CD4-positive, alpha-beta T cell treated with Interleukin-17A for 1 hour (primary cell): Measurements from ENCODE around the gene RFX7.

Experiments
- DNase-seq: peaks from one replicate; pipeline ENCODE4 v3.0.0-alpha.2; 2020

RFX7 gene

DNA sequence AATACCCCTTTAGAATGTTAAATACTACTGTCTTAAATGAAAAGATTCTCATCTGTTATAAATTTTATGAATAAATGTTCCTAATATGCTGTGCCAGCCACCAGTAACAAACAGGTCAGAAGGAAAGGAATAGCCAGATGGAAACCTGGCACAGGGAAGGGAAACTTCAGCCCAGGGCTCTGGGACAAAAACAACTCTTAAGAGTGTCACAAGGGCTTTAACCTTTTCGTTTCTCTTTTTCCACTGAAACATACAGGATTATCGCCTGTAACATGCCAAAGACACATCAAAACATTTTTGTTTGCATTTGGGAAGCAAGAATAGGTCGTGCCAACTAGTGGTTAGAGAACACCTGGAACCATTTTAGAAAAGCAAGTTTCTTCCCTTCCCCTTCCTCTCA, 141.2 kb downstream of the RFX7 start:
- no peak for DNase-seq

DNA sequence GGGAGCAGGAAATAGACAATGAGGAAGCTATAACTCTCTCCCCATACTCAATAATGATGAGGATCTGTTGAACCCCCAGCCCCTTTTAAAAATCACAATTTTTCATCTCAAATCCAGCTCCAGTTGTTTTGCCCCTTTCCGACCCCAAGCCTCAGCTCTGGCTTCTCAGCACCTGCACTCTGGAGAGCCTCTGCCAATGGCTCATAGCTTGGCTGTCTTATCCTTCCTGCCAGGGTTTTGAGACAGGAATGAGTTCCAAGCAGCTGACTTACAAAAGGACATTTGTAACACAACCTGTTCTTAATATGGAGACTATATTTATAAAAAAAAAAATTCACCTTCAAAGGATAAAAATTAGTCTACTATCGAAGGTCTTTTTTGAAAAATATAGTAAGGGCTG, 144.4 kb downstream of the RFX7 start:
- no peak for DNase-seq

DNA sequence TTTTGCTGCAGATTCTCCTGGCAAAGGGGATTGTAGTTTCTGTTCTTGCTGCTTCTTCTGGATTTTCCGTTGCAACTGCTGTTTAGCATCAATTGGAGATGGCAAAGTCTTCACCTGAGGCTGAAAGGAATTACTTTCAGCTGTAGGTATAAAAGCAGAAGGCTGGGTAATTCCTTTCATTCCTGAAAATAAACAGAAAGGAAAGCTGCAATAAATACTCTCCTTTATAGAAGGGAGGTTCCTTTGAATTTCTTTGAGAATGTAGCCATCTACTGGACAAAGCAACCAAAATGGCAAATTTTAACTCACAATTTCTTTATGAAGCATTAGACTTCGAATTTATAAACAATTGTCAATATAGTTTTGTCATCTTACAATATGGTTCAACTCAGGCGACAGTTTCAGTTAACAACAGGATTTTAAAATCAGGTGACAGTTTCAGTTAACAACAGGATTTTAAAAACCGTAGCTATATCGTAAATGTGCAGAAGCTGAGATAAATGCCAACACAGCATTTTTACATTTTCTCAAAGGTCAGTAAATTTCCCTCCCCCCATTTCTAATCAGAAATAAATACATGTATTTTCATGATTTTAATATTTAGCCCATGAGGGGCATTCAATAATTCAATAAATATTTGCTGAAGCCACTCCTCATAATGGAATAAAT, 145.3 kb downstream of the RFX7 start:
- DNase-seq = no peak

DNA sequence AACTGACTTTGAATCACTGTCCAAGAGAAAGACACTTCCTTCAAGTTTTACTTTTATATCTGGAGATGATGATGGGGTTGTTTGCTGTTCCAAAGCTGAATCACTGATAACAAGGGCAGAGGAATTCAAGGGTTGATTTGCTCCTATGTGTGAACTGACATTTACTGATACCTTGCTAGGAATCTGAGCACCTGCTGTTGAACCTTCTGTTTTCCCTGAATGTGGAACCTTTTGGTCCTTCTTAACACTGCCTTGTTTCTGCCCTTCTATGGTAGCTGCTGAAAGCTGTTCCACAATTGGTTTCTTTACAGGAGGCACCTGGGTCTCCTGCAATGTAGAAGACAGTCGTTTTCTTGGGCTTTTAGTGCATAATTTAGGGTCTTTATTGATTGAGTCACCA, 148.3 kb downstream of the RFX7 start:
- DNase-seq = no peak

DNA sequence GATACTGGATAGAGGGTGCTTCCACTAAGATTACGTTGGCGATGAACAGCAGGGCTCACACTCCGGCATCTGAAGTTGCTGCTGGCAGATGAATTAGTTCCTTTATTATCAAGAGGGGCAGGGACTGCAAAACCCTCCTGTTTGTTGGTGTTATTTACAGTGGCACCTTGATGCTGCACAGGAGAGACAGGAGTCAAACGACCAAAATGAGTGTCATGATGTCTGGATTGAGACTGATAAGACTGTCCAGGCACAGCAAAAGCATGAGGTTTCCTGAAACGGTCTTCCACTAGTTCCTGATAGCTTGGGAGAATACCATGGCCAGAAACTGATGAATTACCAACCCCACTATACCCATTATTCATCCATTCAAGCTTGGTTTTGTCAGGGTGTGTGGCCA, 149.5 kb downstream of the RFX7 start:
- DNase-seq = no peak

DNA sequence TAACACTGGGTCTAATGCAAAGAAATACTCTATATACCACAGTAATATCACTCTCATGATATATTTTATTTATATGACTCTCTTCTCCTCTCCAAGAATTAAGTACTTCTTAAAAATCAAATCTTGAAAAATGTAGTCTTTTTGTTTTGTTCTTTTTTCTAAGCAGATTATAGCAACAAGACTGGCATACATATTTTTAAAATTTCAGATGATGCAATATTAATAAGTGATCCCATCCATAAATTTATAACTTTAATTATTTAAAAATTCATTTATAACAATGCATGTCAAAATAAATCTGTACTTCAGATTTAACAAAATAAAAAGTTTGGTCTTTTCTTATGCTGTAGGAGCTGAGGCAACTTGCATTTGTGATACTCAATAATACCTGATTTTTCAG, 155.3 kb downstream of the RFX7 start:
- DNase-seq = no peak

DNA sequence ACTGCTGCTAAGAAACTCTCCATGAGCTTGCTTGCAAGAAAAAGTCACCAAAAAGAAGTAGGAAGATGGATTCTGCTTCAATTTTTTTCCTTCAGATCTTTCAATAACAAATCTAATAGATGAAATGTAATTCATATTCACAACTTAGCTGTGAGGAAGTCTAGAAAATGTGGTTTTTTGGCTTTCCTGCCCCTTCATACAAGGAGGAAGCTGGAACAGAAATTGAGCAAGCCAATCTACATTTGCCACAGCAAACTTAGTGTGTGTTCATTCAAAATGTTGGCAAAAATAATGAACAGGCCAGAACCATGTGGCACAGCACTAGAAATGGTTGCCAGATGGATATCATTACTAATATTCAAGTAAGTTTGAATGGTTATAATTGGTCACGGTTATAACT, 157.1 kb downstream of the RFX7 start:
- no peak for DNase-seq

DNA sequence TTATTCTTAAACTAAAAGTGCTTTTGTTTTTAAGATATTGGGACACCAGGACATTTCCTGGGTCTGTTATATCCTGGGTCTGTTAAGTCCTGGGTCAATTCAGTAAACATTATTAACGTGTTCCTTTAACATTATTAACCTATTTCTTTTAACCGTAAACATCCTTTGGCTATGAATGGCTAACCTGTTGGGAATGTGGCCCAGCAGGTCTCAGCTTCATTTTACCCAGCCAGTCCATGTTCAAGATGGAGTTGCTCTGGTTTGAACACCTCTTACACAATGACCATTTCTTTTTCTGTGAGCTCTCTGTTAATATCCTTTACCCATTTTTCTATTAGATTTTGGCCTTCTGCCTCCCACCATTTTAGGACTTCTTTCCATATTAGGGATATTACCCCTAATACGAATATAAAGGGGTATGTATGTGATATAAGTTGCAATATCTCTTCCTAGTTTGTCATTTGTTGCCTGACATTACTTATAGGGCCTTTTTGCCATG, 161.4 kb downstream of the RFX7 start:
- DNase-seq = no peak

DNA sequence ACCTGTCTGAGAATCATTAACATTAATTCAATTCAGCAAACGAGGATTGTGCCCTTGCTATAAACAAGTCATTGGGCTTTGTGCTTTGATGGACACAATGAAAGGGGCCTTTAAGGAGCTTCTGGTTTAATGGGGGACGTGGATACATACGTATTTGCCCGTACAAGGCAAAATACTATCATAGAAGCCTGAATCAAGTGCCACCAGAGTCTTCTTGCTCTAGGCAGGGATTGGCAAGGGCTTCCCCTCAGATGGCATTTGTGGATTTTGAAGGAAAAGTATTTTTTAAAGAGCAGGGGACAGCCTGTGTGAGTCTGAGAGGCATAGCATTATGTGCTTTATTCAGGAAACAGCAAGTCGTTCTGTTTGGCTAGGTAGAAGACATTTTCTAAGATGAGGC, 166.6 kb downstream of the RFX7 start:
- DNase-seq = no peak

DNA sequence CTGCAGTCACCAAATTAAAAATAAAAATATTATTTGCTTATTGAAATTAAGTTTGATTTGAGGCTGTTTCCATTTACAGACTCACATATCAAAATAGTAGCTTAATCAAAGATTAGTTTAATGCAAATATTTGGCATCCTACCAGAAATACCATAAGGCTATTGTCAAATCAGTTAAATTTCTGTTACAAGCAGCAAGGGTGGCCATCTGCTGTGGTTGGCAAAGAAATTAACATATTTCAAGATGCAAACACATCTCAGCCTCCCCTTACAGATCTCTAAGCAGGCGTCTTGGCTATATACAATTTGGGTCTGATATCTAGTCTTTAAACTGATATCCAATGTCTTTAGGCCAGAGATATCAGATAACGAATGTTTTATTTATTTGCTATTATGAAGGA, 167.0 kb downstream of the RFX7 start:
- no peak for DNase-seq

DNA sequence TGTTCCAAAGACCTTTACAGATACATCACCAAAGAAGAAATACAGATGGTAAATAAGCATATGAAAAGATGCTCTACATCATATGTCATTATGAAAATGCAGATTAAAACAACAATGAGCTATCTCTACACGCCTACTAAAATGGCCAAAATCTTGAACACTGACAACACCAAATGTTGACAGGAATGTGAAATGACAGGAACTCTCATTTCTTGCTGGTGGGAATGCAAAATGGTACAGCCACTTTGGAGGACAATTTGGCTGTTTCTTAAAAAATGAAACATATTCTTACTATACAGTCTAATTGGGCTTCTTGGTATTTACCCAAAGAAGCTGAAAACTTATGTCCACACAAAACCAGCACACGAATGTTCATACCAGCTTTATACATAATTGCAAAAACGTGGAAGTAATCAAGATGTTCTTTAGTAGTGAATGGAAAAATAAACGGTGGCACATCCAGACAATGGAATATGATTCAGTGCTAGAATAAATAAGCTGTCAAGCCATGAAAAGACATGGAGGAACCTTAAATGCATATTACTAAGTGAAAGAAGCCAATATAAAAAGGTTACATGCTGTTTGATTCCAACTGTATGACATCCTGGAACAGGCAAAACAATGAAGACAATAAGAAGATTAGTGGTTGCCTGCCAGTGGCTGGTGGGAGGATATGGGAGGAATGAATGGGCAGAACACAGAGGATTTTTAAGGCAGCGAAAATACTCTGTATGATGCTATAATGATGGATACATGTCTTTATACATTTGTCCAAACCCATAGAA, 169.0 kb downstream of the RFX7 start:
- DNase-seq = no peak

DNA sequence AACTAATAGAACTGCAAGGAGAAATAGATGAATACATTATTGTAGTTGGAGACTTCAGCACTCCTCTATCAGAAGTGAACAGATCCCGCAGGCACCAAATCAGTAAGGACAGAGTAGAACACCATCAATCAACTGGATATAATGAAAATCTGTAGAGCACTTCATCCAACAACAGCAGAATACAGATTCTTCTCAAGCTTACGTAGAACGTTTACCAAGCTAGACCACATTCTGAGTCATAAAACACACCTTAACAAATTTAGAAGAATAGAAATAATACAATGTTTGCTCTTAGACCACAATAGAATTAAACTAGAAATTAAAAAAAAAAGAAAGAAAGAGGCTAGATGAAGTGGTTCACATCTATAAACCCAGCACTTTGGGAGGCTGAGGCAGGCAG, 179.5 kb downstream of the RFX7 start:
- no peak for DNase-seq

DNA sequence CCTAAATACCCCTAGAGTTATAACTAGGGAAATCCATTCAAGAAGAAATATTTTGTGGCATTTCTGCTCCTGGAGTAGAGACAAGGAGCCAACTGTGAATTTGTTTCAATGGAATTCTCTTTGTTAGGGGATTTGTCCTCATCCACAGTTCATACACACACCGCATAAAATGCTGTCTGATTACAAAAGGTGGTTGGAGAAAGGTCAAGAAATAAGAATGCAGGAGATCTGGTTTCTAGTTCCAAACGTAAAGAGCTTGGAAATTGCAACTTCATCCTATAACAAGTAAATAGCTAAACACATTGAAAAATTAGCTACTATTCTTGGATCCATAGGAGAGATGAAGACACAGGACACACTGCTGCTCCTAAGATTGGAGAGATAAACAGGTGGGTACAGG, 184.0 kb downstream of the RFX7 start:
- DNase-seq = no peak

DNA sequence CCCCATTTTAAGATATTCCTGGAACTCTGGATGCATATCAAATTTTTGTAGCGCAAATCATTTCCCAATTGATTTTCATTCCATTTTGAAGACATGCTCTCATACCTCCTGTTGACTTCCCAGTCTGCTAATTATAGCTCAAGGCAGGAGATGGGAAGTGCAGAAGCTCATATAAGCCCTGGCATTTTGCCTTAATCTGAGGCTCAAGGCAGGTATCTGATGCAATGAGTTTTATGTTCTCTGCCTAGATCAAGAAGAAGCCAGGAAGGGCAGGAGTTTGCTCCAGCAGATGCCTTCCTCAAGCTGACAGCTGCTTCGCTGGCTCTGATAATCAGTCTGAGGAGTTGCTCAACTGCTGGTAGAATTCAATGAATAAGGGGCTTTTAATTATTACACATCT, 184.7 kb downstream of the RFX7 start:
- DNase-seq = no peak

DNA sequence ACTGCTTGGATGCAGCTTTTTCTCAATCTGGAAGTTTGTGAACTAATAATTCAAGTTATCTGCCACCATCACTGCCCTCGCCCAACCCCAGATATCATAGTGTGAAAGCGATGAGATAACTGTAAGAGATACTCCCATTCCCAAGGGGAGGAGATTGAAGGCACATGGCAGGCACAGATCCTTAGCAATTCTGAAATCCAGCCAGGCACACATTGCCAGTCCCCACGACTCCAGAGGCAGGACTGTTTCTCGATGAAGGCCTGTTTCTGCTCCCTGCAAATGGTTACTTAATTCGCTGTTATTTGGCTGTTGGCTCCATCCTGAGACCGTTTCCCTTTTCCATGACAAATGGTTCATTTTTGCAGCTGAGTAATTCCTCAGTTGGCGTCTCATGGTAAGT, 187.1 kb downstream of the RFX7 start:
- DNase-seq = no peak

DNA sequence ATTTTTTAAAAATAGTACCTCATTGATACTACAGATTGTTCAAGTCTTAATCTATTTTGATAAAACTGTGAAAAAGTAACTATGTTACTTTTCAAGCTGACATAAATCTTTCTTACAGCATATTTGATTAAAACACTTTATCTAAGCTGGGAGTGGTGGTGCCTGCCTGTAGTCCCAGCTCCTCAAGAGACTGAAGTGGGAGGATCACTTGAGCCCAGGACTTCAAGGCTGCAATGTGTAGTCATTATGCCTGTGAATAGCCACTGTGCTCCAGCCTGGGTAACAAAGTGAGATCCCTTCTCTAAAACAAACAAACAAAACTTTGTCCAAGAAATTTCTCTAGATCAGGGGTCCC, 190.7 kb downstream of the RFX7 start:
- no peak for DNase-seq

DNA sequence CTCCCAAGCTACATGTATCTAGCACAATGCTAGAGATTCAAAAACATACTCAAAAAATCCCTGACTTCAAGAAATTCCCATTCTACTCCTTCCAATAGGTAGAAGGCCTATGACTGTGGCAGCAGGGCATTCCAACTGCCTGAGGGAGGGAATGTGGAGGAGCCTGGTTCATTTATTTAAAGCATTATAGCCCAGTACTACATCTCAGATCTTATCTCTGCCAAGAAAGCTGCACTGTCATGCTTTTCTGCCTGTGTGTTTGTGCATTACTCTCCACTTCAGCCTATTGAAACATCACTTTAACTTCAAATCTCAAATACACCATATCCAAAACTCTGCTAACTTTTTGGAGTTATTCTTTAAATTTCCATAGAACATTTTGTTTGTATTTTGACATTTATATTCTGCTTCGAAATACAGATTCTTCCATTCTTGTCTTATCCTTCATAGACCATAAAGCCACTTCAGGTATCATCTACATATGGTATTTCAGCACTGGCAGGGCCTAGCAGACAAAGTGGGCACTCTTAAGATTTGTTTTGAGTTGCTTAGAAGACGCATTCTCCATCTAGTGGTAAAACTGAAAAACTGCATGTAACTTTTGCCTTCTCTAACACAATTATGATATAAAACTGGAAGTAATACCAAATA, 191.2 kb downstream of the RFX7 start:
- DNase-seq = peak; percentile 59

DNA sequence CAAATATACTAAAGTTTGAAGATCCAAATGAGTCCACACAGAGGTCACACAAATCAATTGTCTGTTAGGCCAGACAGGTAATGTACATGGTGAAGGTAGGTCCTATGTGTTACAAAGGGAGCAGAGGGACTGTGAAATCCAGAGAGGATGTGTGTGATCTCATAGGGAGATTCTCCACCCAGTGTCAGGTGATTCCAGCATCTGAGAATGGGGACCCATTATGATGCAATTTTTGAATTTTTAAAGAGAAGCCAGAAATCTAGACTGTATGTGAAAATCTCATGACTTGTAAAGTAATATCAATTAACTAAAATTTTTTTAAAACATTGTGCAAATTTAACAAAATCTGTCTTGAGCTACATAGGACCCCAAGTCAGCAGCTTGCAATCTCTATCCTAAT, 192.0 kb downstream of the RFX7 start:
- no peak for DNase-seq

DNA sequence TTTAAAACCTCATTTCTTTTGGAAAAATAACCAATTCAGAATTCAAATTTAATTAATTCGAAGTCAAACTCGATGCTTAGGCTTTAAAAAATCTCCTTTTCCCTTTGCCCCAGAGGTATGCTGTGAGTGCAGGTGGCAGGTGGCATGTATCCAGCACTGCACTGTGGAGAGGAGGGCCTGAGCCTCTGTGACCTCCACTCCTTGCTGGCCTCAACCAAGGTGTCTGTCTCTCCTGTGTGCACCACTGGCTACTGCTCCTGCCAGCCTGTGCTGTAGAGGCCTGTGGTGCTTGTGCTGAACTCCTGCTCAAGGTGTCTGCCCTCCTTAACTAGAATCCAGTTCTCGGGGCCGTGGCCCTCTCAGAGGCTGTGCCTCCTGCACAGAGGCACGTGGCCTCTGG, 194.1 kb downstream of the RFX7 start:
- DNase-seq = no peak

DNA sequence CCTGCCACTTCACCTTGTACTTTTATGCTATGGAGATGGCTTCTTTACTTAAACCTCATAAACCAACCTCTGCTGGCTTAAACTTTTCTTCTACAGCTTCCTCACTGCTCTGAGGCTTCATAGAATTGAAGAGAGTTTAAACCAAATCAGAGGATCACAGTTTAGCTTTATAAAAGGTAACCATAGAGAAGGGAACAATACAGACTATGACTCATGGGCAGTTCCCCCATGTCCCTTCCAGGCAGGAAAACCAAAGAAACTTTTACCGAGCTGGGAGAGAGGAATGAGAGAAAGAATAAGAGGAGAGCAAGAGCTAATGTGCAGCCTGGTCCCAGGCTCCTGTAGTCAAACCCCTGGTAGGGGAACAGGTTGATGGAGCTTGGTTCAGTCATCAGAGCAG, 196.3 kb downstream of the RFX7 start:
- no peak for DNase-seq

DNA sequence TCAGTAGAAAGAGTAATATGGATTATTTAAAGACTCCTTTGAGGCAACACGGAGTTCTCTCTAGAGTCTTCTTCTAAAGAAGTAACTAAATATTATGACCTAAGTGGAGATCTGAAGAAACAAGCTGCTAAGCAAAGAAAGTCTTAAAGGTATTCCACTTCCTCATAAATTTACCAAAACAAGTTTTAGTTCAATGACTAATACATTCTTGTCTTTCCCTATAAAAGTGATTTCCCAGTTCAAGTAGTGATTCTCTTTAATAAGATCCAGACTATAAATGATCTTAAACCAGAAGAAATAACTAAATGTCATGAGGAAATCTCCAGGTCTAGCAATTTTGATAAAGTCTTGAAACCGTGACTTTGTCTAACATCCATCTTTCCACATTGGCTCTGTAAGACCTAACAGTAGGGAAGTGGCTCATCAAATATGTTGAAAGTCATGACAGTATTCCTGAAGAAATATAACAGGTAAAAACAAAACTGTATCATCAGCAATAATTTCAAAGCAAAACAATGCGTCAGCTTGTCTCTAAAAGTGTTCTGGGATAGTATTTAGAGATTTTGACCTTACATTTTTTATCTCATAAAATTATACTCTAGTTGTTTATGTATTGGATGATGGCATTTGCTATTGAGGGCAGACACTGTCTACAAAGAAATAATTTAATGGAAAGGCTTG, 198.5 kb downstream of the RFX7 start:
- no peak for DNase-seq

DNA sequence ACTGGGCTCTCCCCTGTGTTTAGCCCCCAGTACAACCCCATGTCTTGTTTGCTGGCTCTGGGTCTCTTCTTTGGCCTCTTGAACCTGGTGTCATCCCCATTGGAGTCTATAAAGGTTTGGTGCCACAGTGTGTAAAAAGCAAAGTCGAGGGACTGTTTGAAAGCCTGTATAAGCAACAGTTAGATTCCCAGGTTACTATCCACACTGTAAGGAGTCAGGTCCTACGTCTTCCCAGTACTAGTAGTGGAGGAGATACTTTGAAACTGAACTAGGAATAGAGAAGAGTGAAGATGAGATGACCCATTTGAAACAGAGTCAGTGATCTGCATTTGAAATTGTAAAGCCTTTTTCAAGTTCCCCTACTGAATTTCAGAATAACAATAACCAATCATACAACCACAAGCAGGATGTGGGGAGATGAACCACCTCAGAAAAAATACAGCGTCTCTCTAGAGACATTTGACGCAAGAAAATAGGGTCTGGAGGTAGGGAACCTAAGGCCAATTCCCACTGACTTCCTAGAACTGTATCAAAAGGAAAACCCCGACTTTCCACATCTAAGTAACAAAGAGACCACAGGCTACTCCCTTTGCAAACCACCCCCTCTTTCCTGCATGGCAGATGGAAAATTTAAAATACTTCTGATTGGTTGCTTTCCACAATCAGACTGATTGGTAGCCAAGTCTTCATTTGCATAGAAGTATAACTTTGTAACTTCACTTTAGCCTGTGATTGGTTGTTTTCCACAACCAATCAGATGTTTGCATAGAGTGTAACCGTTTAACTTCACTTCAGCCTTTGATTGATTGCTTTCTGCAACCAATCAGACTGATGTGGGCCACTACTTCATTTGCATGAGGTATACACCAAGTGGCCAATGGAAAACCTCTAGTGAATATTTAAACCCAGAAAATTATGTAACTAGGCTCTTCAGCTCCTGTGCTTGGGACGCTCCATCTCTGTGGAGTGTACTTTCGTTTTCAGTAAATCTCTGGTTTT, 200.4 kb downstream of the RFX7 start:
- peak; percentile 86 for DNase-seq
